Brain microvascular endothelial cell (primary cell): Measurements from ENCODE around the gene BMAL1.

ENCODE experiments used
- DNase-seq: peaks from one replicate; pipeline ENCODE4 v3.0.0-alpha.2; 2020
- H3K27ac ChIP-seq: fragments of 250-450 bp; sonication (Bioruptor Pico); 2 replicates; pipeline ENCODE4 v1.5.1; 2020; ENCODE audit warnings: mild to moderate bottlenecking, moderate library complexity
- H3K27me3 ChIP-seq: fragments of 250-450 bp; sonication (Bioruptor Pico); replicated peaks from 2 replicates; pipeline ENCODE4 v1.5.1; 2020; ENCODE audit warnings: mild to moderate bottlenecking
- H3K36me3 ChIP-seq: fragments of 250-450 bp; sonication (Bioruptor Pico); replicated peaks from 2 replicates; pipeline ENCODE4 v1.5.1; 2020; ENCODE audit warnings: mild to moderate bottlenecking
- H3K4me3 ChIP-seq: 2 replicates; pipeline ENCODE4 v1.5.1; 2011; ENCODE audit warnings: low read depth, mild to moderate bottlenecking, control low read depth, low read length, moderate library complexity
- in situ Hi-C: cut with HindIII; loops from 2 replicates; pipeline ENCODE4 v1.10.0; 2017; ENCODE audit warnings: low sequenced_read_pairs, low pct_ligation_motif_present
- TF ChIP-seq, protein P1 (sequence below): IDR thresholded peaks from 2 replicates; pipeline ENCODE4 v1.5.1; 2011; ENCODE audit warnings: low read depth, mild to moderate bottlenecking, moderate library complexity, low read length, control low read depth, inconsistent platforms; ENCODE audit errors: missing control alignments

Gene BMAL1

GRCh38 chr11:13324141-13324540 lies 46.6 kb downstream of the BMAL1 start:
- in situ Hi-C loops: no loop called here
- no peak overlapping the region for H3K4me3 ChIP-seq
- no peak overlapping the region for H3K27ac ChIP-seq
- TF ChIP-seq, protein P1, sequence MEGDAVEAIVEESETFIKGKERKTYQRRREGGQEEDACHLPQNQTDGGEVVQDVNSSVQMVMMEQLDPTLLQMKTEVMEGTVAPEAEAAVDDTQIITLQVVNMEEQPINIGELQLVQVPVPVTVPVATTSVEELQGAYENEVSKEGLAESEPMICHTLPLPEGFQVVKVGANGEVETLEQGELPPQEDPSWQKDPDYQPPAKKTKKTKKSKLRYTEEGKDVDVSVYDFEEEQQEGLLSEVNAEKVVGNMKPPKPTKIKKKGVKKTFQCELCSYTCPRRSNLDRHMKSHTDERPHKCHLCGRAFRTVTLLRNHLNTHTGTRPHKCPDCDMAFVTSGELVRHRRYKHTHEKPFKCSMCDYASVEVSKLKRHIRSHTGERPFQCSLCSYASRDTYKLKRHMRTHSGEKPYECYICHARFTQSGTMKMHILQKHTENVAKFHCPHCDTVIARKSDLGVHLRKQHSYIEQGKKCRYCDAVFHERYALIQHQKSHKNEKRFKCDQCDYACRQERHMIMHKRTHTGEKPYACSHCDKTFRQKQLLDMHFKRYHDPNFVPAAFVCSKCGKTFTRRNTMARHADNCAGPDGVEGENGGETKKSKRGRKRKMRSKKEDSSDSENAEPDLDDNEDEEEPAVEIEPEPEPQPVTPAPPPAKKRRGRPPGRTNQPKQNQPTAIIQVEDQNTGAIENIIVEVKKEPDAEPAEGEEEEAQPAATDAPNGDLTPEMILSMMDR: no peak
- H3K27me3 ChIP-seq: no peaks in the 10 kb centered on the region
- H3K36me3 ChIP-seq: no peaks in the 10 kb centered on the region
- DNase-seq: no peak

- DNase-seq: no peak
- in situ Hi-C loops: loop anchor here (25.0 kb wide), 1 partner anchor 112 kb away; no protein-coding TSS in a partner anchor
- H3K4me3 ChIP-seq: no peak overlapping the region
- H3K36me3 ChIP-seq: no peaks in the 10 kb centered on the region
- H3K27ac ChIP-seq: no peak overlapping the region
- no peaks in the 10 kb centered on the region for H3K27me3 ChIP-seq
- TF ChIP-seq, protein P1: peak; percentile 24
Observed at GRCh38 chr11:13324709-13325108, 47.1 kb downstream of the BMAL1 start.

DNA sequence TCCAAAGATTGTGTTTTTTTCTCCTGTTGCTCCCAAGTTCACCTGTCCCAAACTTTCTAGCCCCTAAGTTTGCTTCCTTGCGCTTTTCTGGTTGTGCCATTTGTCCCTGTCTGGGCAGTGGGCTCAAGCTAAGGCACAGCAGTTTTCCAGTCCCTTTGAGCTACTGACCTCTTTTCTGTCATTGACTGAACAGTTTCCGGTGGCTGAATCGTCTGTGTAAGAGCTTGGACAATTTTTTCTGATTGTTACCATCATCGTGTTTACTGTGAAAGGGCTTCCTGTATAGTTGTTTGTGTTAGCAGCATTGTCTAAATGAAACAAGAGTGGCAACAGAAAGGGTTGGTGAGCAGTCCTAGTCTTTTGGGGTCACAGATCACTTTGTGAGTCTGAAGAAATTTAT lies 49.8 kb downstream of the BMAL1 start:
- no peak overlapping the region for H3K27ac ChIP-seq
- no peak for DNase-seq
- H3K36me3 ChIP-seq: no peaks in the 10 kb centered on the region
- TF ChIP-seq, protein P1: no peak
- no peak overlapping the region for H3K4me3 ChIP-seq
- in situ Hi-C loops: loop anchor here (25.0 kb wide), 1 partner anchor 115 kb away; no protein-coding TSS in a partner anchor
- no peaks in the 10 kb centered on the region for H3K27me3 ChIP-seq

- Histone ChIP-seq H3K36me3 (no peaks in the 10 kb centered on the region), H3K27ac (no peak overlapping the region), H3K27me3 (no peaks in the 10 kb centered on the region), H3K4me3 (no peak overlapping the region)
- in situ Hi-C loops: loop anchor here (25.0 kb wide), 1 partner anchor 116 kb away; no protein-coding TSS in a partner anchor
- TF ChIP-seq, protein P1: no peak
- no peak for DNase-seq
Observed at GRCh38 chr11:13328286-13328685, 50.7 kb downstream of the BMAL1 start.

DNA sequence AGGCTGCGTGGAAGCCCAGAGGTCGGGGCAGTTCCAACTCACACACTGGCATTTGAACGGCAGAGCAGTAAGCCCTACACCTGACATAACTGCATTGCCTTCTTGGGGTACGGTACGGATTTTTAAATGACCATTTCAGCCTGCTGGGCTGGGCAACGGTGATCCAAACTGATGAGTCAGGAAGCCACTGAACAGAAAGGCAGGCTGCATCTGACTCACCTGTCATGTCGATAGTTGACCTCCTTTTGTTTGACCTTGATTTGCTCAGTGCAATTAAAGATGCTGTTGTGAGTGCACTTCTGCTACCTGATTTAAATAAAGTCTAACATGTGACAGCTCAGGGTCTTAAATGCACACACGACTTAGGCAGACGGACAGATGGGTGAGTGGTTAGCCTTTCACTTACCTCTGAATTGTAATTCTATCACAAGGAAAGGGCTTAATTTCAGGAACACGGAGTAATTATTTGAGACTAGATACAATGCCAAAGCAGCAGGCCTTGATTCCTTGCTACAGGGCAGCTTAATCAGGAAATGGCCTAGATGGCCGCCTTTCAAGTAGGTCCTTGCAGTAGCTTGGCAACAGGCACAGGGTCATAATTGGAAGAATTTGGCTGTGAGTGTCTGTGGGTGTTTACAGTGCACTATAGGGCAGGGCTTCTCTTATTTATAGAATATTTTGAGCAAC lies 52.2 kb downstream of the BMAL1 start:
- Histone ChIP-seq H3K4me3 (no peak overlapping the region), H3K27me3 (no peaks in the 10 kb centered on the region), H3K27ac (no peak overlapping the region), H3K36me3 (no peaks in the 10 kb centered on the region)
- TF ChIP-seq, protein P1: no peak
- in situ Hi-C loops: loop anchor here (25.0 kb wide), 1 partner anchor 118 kb away; no protein-coding TSS in a partner anchor
- DNase-seq: no peak
